A673 (cell line): ENCODE measurements around the gene PTGES3L.

Experiments used
- EZH2 ChIP-seq: fragments of 200-600 bp; sonication (generic); IDR thresholded peaks from 2 replicates; pipeline ENCODE4 v1.6.1; 2017; ENCODE audit warnings: borderline replicate concordance, low read depth, mild to moderate bottlenecking, mixed read lengths, antibody characterized with exemption, low read length; ENCODE audit not compliant: poor library complexity, severe bottlenecking
- TF ChIP-seq, protein P1 (sequence below): fragments of 300-800, 200-600 bp; sonication (generic); conservative IDR thresholded peaks from 2 replicates; pipeline ENCODE4 v1.5.1; 2017; ENCODE audit warnings: low read depth, mild to moderate bottlenecking, antibody characterized with exemption, low read length, moderate library complexity, mixed read lengths

DNA sequence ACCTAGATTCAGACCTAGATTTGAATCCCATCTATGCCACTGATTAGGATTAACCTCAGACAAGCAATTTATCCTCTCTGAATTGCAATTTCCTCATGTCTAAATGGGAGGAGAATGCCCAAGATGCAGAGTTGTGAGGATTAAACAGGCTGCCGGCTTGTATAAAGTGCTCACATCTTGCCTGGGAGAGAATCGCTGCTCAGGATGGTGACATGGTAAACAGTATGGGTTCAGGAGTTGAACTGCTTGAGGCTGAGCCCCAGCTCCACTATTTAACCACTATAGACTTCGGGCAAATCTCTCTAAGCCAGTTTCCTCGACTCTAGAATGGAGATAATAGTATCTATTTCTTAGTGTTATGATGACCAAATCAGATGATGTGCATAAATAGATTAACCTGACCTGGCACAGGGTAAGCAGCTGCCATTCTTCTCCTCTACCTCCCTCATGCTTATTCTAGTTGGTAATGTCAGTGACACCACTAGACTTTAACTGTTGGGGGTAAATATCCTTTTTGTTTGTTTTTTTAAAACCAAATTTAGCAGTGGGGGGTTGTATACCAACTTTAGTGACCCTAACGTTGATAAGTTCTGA is 17.6 kb upstream of the PTGES3L start:
- no peak for TF ChIP-seq EZH2
- TF ChIP-seq, protein P1, sequence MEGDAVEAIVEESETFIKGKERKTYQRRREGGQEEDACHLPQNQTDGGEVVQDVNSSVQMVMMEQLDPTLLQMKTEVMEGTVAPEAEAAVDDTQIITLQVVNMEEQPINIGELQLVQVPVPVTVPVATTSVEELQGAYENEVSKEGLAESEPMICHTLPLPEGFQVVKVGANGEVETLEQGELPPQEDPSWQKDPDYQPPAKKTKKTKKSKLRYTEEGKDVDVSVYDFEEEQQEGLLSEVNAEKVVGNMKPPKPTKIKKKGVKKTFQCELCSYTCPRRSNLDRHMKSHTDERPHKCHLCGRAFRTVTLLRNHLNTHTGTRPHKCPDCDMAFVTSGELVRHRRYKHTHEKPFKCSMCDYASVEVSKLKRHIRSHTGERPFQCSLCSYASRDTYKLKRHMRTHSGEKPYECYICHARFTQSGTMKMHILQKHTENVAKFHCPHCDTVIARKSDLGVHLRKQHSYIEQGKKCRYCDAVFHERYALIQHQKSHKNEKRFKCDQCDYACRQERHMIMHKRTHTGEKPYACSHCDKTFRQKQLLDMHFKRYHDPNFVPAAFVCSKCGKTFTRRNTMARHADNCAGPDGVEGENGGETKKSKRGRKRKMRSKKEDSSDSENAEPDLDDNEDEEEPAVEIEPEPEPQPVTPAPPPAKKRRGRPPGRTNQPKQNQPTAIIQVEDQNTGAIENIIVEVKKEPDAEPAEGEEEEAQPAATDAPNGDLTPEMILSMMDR, result no peak
